Nephron progenitor cell (in vitro differentiated cells): Measurements from ENCODE around the gene C14orf39.

Experiments used
- DNase-seq: peaks from one replicate; pipeline ENCODE4 v3.0.0; 2021
- H3K27ac Mint-ChIP-seq: 2 replicates; pipeline ENCODE4 v1.8.0; 2021; ENCODE audit warnings: mild to moderate bottlenecking, moderate library complexity, mixed read lengths
- H3K27me3 Mint-ChIP-seq: 2 replicates; pipeline ENCODE4 v1.8.0; 2021; ENCODE audit warnings: mild to moderate bottlenecking, low read depth, mixed read lengths; ENCODE audit not compliant: poor library complexity
- H3K36me3 Mint-ChIP-seq: 2 replicates; pipeline ENCODE4 v1.8.0; 2021; ENCODE audit warnings: low read depth, mixed read lengths
- H3K4me1 Mint-ChIP-seq: 2 replicates; pipeline ENCODE4 v1.8.0; 2021; ENCODE audit warnings: mixed read lengths
- H3K4me3 Mint-ChIP-seq: 2 replicates; pipeline ENCODE4 v1.8.0; 2021; ENCODE audit warnings: mild to moderate bottlenecking, moderate library complexity, mixed read lengths
- H3K9me3 Mint-ChIP-seq: 2 replicates; pipeline ENCODE4 v1.8.0; 2021; ENCODE audit warnings: mild to moderate bottlenecking, moderate library complexity, mixed read lengths
- TF ChIP-seq, protein P1 (sequence below): fragments of 200-600 bp; sonication (generic); IDR thresholded peaks from 2 replicates; pipeline ENCODE4 v1.5.0; 2021; ENCODE audit warnings: antibody characterized with exemption

Gene C14orf39

GRCh38 chr14:60512973-60513571 is 27.2 kb upstream of the C14orf39 start:
- DNase-seq, result no peak
- TF ChIP-seq, protein P1, sequence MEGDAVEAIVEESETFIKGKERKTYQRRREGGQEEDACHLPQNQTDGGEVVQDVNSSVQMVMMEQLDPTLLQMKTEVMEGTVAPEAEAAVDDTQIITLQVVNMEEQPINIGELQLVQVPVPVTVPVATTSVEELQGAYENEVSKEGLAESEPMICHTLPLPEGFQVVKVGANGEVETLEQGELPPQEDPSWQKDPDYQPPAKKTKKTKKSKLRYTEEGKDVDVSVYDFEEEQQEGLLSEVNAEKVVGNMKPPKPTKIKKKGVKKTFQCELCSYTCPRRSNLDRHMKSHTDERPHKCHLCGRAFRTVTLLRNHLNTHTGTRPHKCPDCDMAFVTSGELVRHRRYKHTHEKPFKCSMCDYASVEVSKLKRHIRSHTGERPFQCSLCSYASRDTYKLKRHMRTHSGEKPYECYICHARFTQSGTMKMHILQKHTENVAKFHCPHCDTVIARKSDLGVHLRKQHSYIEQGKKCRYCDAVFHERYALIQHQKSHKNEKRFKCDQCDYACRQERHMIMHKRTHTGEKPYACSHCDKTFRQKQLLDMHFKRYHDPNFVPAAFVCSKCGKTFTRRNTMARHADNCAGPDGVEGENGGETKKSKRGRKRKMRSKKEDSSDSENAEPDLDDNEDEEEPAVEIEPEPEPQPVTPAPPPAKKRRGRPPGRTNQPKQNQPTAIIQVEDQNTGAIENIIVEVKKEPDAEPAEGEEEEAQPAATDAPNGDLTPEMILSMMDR, result no peak
- peaks cover 98% of the 10 kb centered on the region for H3K27me3 Mint-ChIP-seq
- H3K36me3 Mint-ChIP-seq, result no peaks in the 10 kb centered on the region
- peaks cover 37% of the 10 kb centered on the region for H3K4me1 Mint-ChIP-seq
- H3K4me3 Mint-ChIP-seq, result no peak overlapping the region
- peaks cover 4% of the 10 kb centered on the region for H3K9me3 Mint-ChIP-seq
- H3K27ac Mint-ChIP-seq, result no peak overlapping the region

DNA sequence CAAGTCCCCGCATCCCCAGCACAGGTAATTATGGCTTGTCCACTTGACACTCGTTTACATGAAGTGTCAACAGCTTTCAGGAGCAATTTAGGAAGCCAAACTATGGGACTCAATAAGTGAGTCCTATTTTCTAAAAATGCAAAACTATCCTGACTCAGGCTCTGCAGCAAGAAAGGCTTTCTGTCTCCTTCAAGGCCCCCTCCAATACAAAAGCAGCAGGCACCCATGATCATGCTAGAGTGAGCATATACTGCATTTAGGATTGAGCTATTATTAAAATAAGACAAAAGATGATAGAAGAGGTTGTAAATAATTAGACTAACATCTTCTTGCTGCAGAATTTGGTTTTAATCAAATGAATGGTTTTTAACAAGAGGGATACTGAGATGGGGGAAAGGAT is 26.3 kb upstream of the C14orf39 start:
- H3K36me3 Mint-ChIP-seq, result no peaks in the 10 kb centered on the region
- peaks cover 98% of the 10 kb centered on the region for H3K27me3 Mint-ChIP-seq
- TF ChIP-seq, protein P1, result no peak
- no peak overlapping the region for H3K27ac Mint-ChIP-seq
- no peaks in the 10 kb centered on the region for H3K9me3 Mint-ChIP-seq
- no peak for DNase-seq
- H3K4me1 Mint-ChIP-seq, result peaks cover 42% of the 10 kb centered on the region
- no peak overlapping the region for H3K4me3 Mint-ChIP-seq

DNA sequence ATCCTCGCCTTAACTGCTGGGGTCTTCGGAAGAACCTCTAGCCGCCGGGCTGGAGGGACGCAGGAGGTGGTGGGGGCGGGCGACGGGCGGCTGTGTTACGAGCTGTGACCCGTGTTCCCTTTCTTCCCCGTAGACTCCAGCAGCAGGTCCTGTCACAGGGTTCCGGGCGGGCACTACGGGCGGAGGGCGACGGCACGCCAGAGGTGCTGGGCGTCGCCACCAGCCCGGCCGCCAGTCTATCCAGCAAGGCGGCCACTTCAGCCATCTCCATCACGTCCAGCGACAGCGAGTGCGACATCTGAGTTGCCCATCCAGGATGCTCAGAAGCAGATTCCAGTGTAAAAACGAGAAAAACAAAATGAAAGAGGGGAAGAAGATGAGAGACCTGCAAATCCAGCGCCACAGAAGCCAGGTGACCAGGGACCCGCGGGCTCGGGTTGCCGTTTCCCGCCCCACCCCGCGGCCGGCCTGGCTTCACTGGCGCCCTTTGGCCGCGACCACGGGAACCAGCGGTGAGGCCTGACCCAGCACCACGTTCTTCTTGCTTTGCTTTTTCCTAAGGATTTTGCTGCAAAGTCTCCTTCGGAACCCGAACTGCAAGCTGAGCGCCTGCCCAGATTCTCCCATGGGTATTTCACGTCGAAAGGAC is 25.2 kb upstream of the C14orf39 start:
- Mint-ChIP-seq H3K4me1 (peaks cover 38% of the 10 kb centered on the region), H3K36me3 (no peaks in the 10 kb centered on the region), H3K9me3 (no peaks in the 10 kb centered on the region), H3K27me3 (peaks cover 98% of the 10 kb centered on the region), H3K27ac (no peak overlapping the region), H3K4me3 (peak overlapping the region; percentile 71)
- TF ChIP-seq, protein P1, result no peak
- peak; percentile 31 for DNase-seq

GRCh38 chr14:60510254-60510950 is 24.5 kb upstream of the C14orf39 start:
- H3K27ac Mint-ChIP-seq, result no peak overlapping the region
- H3K27me3 Mint-ChIP-seq, result peaks cover 100% of the 10 kb centered on the region
- TF ChIP-seq, protein P1, result no peak
- H3K36me3 Mint-ChIP-seq, result no peaks in the 10 kb centered on the region
- DNase-seq, result peak; percentile 51
- H3K4me3 Mint-ChIP-seq, result peak overlapping the region; percentile 52
- peaks cover 35% of the 10 kb centered on the region for H3K4me1 Mint-ChIP-seq
- no peaks in the 10 kb centered on the region for H3K9me3 Mint-ChIP-seq

DNA sequence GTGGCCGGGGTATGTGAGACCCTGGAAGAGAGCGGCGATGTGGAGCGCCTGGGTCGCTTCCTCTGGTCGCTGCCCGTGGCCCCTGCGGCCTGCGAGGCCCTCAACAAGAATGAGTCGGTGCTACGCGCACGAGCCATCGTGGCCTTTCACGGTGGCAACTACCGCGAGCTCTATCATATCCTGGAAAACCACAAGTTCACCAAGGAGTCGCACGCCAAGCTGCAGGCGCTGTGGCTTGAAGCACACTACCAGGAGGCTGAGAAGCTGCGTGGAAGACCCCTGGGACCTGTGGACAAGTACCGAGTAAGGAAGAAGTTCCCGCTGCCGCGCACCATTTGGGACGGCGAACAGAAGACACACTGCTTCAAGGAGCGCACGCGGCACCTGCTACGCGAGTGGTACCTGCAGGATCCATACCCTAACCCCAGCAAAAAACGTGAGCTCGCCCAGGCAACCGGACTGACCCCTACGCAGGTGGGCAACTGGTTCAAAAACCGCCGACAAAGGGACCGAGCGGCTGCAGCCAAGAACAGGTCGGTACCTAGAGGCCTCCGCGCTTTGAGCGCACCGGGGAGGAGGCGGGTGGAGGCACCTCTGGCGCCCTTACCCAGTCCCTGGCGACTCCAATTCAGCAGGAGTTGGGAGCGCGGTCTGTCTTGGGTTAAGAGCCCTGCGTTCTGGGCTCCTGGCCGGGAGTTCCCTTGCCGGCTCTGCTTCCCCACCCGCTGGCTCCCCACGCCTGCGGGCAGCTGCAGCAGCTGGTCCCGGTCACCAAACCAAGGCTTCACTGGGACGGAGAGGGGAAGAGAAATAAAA is 23.8 kb upstream of the C14orf39 start:
- H3K4me3 Mint-ChIP-seq, result peak overlapping the region; percentile 34
- peaks cover 100% of the 10 kb centered on the region for H3K27me3 Mint-ChIP-seq
- peaks cover 33% of the 10 kb centered on the region for H3K4me1 Mint-ChIP-seq
- no peaks in the 10 kb centered on the region for H3K36me3 Mint-ChIP-seq
- no peak overlapping the region for H3K27ac Mint-ChIP-seq
- DNase-seq, result peak; percentile 42
- TF ChIP-seq, protein P1, result no peak
- no peaks in the 10 kb centered on the region for H3K9me3 Mint-ChIP-seq
